ENCODE data around the gene GABRG1.

DNA sequence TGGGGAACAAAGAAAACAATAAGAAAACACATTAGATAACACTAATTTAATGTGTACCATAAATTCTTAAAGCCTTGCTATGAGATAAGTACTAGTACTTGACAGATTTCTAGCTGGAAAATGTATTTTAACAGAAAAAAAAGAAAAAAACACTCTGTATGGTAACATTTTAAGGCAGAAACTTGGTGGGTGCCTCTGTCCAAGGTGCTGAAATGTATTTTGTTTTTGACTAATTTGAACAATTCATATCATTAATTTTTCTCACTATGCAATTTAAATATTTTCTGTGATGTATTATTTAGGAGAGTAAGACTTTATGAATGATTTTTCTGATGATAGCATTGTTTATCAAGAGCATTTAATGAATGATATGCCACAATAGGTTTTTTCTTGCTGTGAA, 107.5 kb downstream of the GABRG1 start:
- TF ChIP-seq, protein P1, sequence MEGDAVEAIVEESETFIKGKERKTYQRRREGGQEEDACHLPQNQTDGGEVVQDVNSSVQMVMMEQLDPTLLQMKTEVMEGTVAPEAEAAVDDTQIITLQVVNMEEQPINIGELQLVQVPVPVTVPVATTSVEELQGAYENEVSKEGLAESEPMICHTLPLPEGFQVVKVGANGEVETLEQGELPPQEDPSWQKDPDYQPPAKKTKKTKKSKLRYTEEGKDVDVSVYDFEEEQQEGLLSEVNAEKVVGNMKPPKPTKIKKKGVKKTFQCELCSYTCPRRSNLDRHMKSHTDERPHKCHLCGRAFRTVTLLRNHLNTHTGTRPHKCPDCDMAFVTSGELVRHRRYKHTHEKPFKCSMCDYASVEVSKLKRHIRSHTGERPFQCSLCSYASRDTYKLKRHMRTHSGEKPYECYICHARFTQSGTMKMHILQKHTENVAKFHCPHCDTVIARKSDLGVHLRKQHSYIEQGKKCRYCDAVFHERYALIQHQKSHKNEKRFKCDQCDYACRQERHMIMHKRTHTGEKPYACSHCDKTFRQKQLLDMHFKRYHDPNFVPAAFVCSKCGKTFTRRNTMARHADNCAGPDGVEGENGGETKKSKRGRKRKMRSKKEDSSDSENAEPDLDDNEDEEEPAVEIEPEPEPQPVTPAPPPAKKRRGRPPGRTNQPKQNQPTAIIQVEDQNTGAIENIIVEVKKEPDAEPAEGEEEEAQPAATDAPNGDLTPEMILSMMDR (IDR thresholded peaks at IDR 0.05; ENCODE audit: borderline replicate concordance, extremely low read depth, low read length, poor library complexity, severe bottlenecking): no peak
- TF ChIP-seq EZH2 (IDR thresholded peaks at IDR 0.05; ENCODE audit: borderline replicate concordance, low read depth, low read length, severe bottlenecking): no peak

Data from DND-41 (cell line).